Right lobe of liver (tissue), 6 donors: Measurements from ENCODE around the gene BICC1. TPM values are rescaled to one million over a fixed set of nuclear protein-coding genes. Genes with fewer than 3 reads are reported as not detected.

Experiments
- ATAC-seq, 4 donors: fragments of 200-7000 bp; cut with Tn5 transposase; one replicate each; pipeline ENCODE4 v1.9.1; 2020; ENCODE audit warnings: mild to moderate bottlenecking in 4 of 4, moderate library complexity in 4 of 4
- DNase-seq, 3 donors: peaks; one replicate each; pipeline ENCODE4 v3.0.0-alpha.2; 2020
- H3K27ac ChIP-seq, 3 donors: fragments of 200-600 bp; one replicate each; pipeline ENCODE4 v1.8.0; 2022
- H3K27me3 ChIP-seq, 2 donors: fragments of 200-600 bp; one replicate each; pipeline ENCODE4 v1.8.0; 2022
- H3K36me3 ChIP-seq, 4 donors: fragments of 200-600 bp; sonication (generic) in 1 of 4; one replicate each; pipeline versions ENCODE4 v1.5.1 to v1.8.0; 2017 to 2022; ENCODE audit warnings: control low read depth in 1 of 4
- H3K4me1 ChIP-seq, 4 donors: fragments of 200-600 bp; sonication (generic) in 1 of 4; one replicate each; pipeline versions ENCODE4 v1.5.1 to v1.8.0; 2017 to 2022; ENCODE audit warnings: control low read depth in 1 of 4
- H3K4me3 ChIP-seq, 3 donors: fragments of 200-600 bp; one replicate each; pipeline ENCODE4 v1.8.0; 2022
- H3K9me3 ChIP-seq, 4 donors: fragments of 200-600 bp; sonication (generic) in 1 of 4; one replicate each; pipeline versions ENCODE4 v1.5.1 to v1.8.0; 2017 to 2022; ENCODE audit warnings: control low read depth in 1 of 4
- POLR2A ChIP-seq: fragments of 450-650 bp; IDR thresholded peaks from one replicate; pipeline ENCODE4 v1.6.1; 2017; ENCODE audit warnings: antibody characterized with exemption, mild to moderate bottlenecking
- WGBS: methylation state at CpG from one replicate; pipeline ENCODE4 v1.1.6; 2018; ENCODE audit warnings: low coverage, low lambda C conversion rate; ENCODE audit not compliant: insufficient coverage; ENCODE audit errors: missing lambda C conversion rate; 5-methylcytosine and 5-hydroxymethylcytosine counted together
- intact Hi-C, 2 donors: fragments of 100-400 bp; cut with DNase I; formaldehyde crosslinking; loops; one replicate each; pipeline versions ENCODE4 v1.11.2 to v1.14.1; 2022
- total RNA-seq, 6 experiments: library from RNA; depleted of rRNA in 2 of 6; stranded (reverse); fragments of >200 nt in 2 of 6; fragmentation: NEBNext Ultra II Directional in 3 of 6; extraction: Animal tissue kit (Norgen Biotek cat#: 25700) in 3 of 6; gene quantifications; one replicate each; pipeline versions ENCODE4 v1.1.0 to v1.2.4, GENCODE V29; 2016 to 2023
- TF ChIP-seq, protein P1 (sequence below), 4 donors: fragments of 200-600 bp in 3 of 4; fragments of 450-650 bp in 1 of 4; IDR thresholded peaks; one replicate each; pipeline versions ENCODE4 v1.5.1 to v1.8.0; 2016 to 2022; ENCODE audit warnings: antibody characterized with exemption in 4 of 4, mild to moderate bottlenecking in 2 of 4
- donor health status: DM: no; HTN: yes; CAD: no.
- donor health status: DM: no; HTN: no; CAD: no.
- donor health status: DM: no; HTN: no; CAD: no.
- donor health status: DM: no; HTN: yes; CAD: no.
- donor health status: DM: no; HTN: yes; CAD: no.

Gene BICC1
- total RNA-seq, 6 experiments from 2014 or later = 1.2 to 9.0 (median 2.3) TPM

DNA sequence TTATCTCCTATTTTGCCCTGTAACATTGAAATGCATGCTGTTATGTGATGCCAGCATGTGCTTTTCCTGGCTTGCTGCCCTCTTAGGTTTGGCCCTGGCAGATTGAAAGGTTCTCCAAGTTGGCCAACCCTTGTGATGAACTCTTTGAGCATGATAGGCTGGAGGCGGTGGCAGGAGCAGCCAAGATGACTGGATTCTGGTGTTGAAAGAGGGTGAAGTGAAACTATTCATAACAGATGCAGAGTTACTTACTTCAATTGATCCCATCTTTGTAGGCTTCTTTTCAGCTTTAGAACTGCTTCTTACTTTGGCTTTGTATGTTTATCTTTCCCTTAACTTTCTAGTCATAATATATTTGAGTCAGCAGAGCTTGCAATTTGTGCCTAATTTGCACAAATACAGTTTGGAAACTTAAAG, 57.6 kb downstream of the BICC1 start:
- ATAC-seq (peak in 1 of 4 donors; percentile 44), DNase-seq (peak in 1 of 3 donors; percentile 35)
- Histone ChIP-seq H3K27ac (no peak overlapping the region), H3K27me3 (no peaks in the 10 kb centered on the region), H3K36me3 (no peaks in the 10 kb centered on the region), H3K4me1 (no peaks in the 10 kb centered on the region), H3K4me3 (no peak overlapping the region), H3K9me3 (peaks cover 0 to 4% (median 0%) of the 10 kb centered on the region in 4 donors)
- TF ChIP-seq, protein P1, sequence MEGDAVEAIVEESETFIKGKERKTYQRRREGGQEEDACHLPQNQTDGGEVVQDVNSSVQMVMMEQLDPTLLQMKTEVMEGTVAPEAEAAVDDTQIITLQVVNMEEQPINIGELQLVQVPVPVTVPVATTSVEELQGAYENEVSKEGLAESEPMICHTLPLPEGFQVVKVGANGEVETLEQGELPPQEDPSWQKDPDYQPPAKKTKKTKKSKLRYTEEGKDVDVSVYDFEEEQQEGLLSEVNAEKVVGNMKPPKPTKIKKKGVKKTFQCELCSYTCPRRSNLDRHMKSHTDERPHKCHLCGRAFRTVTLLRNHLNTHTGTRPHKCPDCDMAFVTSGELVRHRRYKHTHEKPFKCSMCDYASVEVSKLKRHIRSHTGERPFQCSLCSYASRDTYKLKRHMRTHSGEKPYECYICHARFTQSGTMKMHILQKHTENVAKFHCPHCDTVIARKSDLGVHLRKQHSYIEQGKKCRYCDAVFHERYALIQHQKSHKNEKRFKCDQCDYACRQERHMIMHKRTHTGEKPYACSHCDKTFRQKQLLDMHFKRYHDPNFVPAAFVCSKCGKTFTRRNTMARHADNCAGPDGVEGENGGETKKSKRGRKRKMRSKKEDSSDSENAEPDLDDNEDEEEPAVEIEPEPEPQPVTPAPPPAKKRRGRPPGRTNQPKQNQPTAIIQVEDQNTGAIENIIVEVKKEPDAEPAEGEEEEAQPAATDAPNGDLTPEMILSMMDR (IDR thresholded peaks at IDR 0.05) = no peak
- TF ChIP-seq POLR2A = no peak
- WGBS = 20% methylated on average over 1 of the region's 1 CpG
- intact Hi-C loops = no loop called here

DNA sequence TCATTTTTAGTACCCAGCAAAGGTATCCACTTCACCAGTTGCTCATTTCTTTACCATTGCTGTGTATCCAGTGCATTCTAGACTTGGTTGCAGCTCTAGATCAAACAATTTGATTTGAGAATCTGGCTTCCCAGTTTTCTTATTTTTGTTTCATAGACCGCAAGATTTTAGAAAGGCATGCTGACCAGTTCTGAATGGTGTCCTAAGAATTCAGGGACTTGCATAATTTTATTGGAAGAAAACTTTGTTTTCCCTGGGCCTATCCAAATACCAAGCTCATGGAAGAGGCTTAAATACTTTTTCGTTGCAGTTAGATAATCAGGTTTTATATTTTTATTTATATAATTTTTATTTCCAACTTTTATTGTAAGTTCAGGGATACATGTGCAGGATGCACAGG, 58.3 kb downstream of the BICC1 start:
- Histone ChIP-seq H3K27ac (no peak overlapping the region), H3K4me3 (no peak overlapping the region), H3K9me3 (peaks cover 0 to 4% (median 0%) of the 10 kb centered on the region in 4 donors), H3K27me3 (no peaks in the 10 kb centered on the region), H3K36me3 (no peaks in the 10 kb centered on the region), H3K4me1 (no peaks in the 10 kb centered on the region)
- 72% methylated on average over 2 of the region's 2 CpGs for WGBS
- DNase-seq = no peak
- ATAC-seq = no peak
- TF ChIP-seq, protein P1 (IDR thresholded peaks at IDR 0.05) = no peak
- no peak for TF ChIP-seq POLR2A
- intact Hi-C loops = no loop called here

DNA sequence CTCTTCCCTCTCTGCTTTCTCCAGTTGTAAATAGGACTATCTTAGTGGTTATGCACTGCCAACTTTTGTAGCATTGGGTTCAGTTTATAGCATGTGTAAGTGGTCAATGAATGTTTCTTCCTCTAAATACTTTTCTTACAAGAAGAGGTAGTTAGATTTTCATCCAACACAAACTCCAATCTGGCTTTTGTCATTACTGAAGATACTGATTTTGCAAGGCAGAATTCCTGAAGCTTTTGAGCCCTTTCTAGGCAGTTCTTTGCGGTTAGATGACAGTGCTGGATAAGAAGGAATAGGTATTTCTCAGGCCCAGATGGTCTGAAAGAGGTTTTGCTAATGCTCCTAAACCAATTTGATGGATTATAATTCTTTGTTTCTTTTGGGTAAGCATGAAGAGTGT, 60.5 kb downstream of the BICC1 start:
- no peak overlapping the region for H3K4me3 ChIP-seq
- no peaks in the 10 kb centered on the region for H3K4me1 ChIP-seq
- no peaks in the 10 kb centered on the region for H3K36me3 ChIP-seq
- no peak for TF ChIP-seq POLR2A
- TF ChIP-seq, protein P1 (IDR thresholded peaks at IDR 0.05) = no peak
- intact Hi-C loops = no loop called here
- WGBS = 100% methylated on average over 1 of the region's 1 CpG
- ATAC-seq (no peak), DNase-seq (no peak)
- no peak overlapping the region for H3K27ac ChIP-seq
- H3K9me3 ChIP-seq = peaks cover 0 to 4% (median 0%) of the 10 kb centered on the region in 4 donors
- no peaks in the 10 kb centered on the region for H3K27me3 ChIP-seq

DNA sequence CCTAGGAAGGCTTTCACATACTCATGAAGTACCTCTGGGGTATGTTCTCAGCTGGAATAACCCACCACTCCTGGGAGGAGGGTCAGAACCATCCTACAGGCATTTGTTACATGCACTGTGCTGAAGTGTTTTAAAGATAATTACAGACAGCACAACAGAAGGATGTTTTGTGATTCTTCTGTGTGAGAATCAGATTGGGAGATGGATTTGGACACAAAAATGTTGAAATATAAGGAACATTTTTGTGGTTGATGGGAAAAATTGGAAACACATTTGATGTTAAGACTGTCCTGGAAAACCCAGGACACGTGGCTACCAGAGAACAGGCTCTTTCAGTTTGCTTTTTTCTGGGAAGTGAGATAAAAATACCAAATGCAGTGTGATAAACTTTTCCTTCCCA, 61.4 kb downstream of the BICC1 start:
- TF ChIP-seq, protein P1 (IDR thresholded peaks at IDR 0.05) = no peak
- no peak for TF ChIP-seq POLR2A
- Histone ChIP-seq H3K27ac (no peak overlapping the region), H3K27me3 (no peaks in the 10 kb centered on the region), H3K36me3 (no peaks in the 10 kb centered on the region), H3K4me1 (no peaks in the 10 kb centered on the region), H3K9me3 (peaks cover 0 to 4% (median 0%) of the 10 kb centered on the region in 4 donors), H3K4me3 (no peak overlapping the region)
- no peak for ATAC-seq
- 54% methylated on average over 1 of the region's 1 CpG for WGBS
- intact Hi-C loops = no loop called here
- no peak for DNase-seq

DNA sequence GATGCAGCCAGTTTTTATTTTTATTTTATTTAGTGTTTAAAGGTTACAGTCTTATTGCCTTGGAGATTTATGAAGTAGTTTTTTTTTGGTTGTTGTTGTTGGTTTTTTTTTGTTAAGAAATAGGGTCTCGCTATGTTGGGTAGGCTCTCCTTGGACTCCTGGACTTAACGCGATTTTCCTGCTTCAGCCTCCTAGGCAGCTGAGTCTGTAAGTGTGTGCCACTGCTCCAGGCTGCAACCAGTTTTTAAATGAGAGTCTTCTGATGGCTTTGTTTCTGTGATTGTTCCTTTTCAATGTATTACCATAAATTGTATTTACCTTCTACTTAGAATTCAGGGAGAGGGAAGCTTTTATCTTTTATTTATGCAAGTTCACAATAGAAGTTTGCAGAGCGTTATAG, 62.8 kb downstream of the BICC1 start:
- Histone ChIP-seq H3K27me3 (no peaks in the 10 kb centered on the region), H3K27ac (no peak overlapping the region), H3K36me3 (no peaks in the 10 kb centered on the region), H3K9me3 (peaks cover 0 to 1% (median 0%) of the 10 kb centered on the region in 4 donors), H3K4me1 (no peaks in the 10 kb centered on the region), H3K4me3 (no peak overlapping the region)
- TF ChIP-seq, protein P1 (IDR thresholded peaks at IDR 0.05) = no peak
- TF ChIP-seq POLR2A = no peak
- DNase-seq = no peak
- ATAC-seq = no peak
- intact Hi-C loops = no loop called here
- 58% methylated on average over 4 of the region's 4 CpGs for WGBS
